GM08714 (cell line): ENCODE results near the gene MT1HL1.
"Not testable (repeated sequence)": the region's sequence is repeated elsewhere in the genome, so short reads cannot be mapped to it uniquely, and the experiment has no call there.

Source experiments
- H3K4me3 ChIP-seq: fragments of 200-500 bp; sonication (Bioruptor generic); 2 replicates; pipeline ENCODE4 v1.5.1; 2014; ENCODE audit warnings: mild to moderate bottlenecking, low read length, inconsistent platforms
- ZNF274 ChIP-seq: IDR thresholded peaks from 2 replicates; pipeline ENCODE4 v1.6.1; 2012; ENCODE audit warnings: mild to moderate bottlenecking, low read depth, low read length

MT1HL1 gene

GRCh38 chr1:237005674-237006073 is 1.4 kb upstream of the MT1HL1 start:
- TF ChIP-seq ZNF274: no peak
- no peak overlapping the region for H3K4me3 ChIP-seq

GRCh38 chr1:237003516-237003915 is 725 bp downstream of the MT1HL1 start:
- no peak overlapping the region for H3K4me3 ChIP-seq
- no peak for TF ChIP-seq ZNF274

GRCh38 chr1:237000191-237000590 is 4.0 kb downstream of the MT1HL1 start:
- H3K4me3 ChIP-seq: no peak overlapping the region
- TF ChIP-seq ZNF274: no peak

- TF ChIP-seq ZNF274: no peak
- H3K4me3 ChIP-seq: no peak overlapping the region
These were observed 5.7 kb downstream of the MT1HL1 start for GRCh38 chr1:236998546-236998945.

GRCh38 chr1:236997882-236998281 is 6.4 kb downstream of the MT1HL1 start:
- no peak overlapping the region for H3K4me3 ChIP-seq
- TF ChIP-seq ZNF274: no peak

GRCh38 chr1:236997361-236997760 is 6.9 kb downstream of the MT1HL1 start:
- no peak for TF ChIP-seq ZNF274
- H3K4me3 ChIP-seq: no peak overlapping the region

- H3K4me3 ChIP-seq: no peak overlapping the region
- TF ChIP-seq ZNF274: no peak
These were observed 9.8 kb downstream of the MT1HL1 start for GRCh38 chr1:236994450-236994849.

GRCh38 chr1:236992449-236992848 is 11.8 kb downstream of the MT1HL1 start:
- no peak for TF ChIP-seq ZNF274
- no peak overlapping the region for H3K4me3 ChIP-seq

- no peak for TF ChIP-seq ZNF274
- H3K4me3 ChIP-seq: no peak overlapping the region
These were observed 14.2 kb downstream of the MT1HL1 start for GRCh38 chr1:236990052-236990445.

- TF ChIP-seq ZNF274: no peak
- H3K4me3 ChIP-seq: no peak overlapping the region
These were observed 14.8 kb downstream of the MT1HL1 start for GRCh38 chr1:236989290-236990051.

- TF ChIP-seq ZNF274: no peak
- H3K4me3 ChIP-seq: no peak overlapping the region
These were observed 20.4 kb downstream of the MT1HL1 start for GRCh38 chr1:236983818-236984217.

- no peak for TF ChIP-seq ZNF274
- H3K4me3 ChIP-seq: no peak overlapping the region
These were observed 21.9 kb downstream of the MT1HL1 start for GRCh38 chr1:236982380-236982779.

- not testable (repeated sequence) for H3K4me3 ChIP-seq
These were observed 22.8 kb downstream of the MT1HL1 start for GRCh38 chr1:236981431-236981830.

- no peak for TF ChIP-seq ZNF274
- H3K4me3 ChIP-seq: no peak overlapping the region
These were observed 23.6 kb downstream of the MT1HL1 start for GRCh38 chr1:236980673-236981072.

GRCh38 chr1:236979149-236979900 is 24.9 kb downstream of the MT1HL1 start:
- H3K4me3 ChIP-seq: no peak overlapping the region
- no peak for TF ChIP-seq ZNF274
